Uterus (tissue), 2 donors: Measurements from ENCODE around the gene MAP1LC3C.

Experiments used
- POLR2A ChIP-seq, 2 donors: fragments of 450-650 bp; IDR thresholded peaks; one replicate each; pipeline ENCODE4 v1.6.1; 2016; ENCODE audit warnings: antibody characterized with exemption in 2 of 2, mild to moderate bottlenecking in 1 of 2, moderate library complexity in 1 of 2
- TF ChIP-seq, protein P1 (sequence below), 4 experiments: fragments of 200-600 bp in 2 of 4; fragments of 450-650 bp in 2 of 4; sonication (generic) in 2 of 4; IDR thresholded peaks; one replicate each; pipeline ENCODE4 v1.5.1; 2016 to 2019; ENCODE audit warnings: antibody characterized with exemption in 4 of 4, mild to moderate bottlenecking in 2 of 4, moderate library complexity in 1 of 4

DNA sequence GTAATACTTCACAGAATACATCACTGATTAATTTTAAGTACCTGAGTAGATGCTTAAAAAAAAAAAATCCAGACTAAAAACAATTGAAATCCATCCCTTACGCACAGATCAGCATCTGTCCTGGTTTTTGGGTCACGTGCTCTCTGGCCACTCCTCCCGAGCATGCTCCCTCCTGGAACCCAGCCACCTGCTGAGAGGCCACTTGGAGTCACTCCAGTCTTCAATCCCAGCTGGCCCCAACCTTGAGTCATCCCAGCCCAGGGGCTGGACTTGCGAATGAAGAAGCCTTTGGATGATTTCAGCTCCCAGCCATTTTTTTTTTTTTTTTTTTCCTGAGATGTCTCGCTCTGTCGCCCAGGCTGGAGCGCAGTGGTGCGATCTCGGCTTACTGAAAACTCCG lies 8.9 kb downstream of the MAP1LC3C start:
- no peak for TF ChIP-seq POLR2A (IDR thresholded peaks at IDR 0.05)
- TF ChIP-seq, protein P1, sequence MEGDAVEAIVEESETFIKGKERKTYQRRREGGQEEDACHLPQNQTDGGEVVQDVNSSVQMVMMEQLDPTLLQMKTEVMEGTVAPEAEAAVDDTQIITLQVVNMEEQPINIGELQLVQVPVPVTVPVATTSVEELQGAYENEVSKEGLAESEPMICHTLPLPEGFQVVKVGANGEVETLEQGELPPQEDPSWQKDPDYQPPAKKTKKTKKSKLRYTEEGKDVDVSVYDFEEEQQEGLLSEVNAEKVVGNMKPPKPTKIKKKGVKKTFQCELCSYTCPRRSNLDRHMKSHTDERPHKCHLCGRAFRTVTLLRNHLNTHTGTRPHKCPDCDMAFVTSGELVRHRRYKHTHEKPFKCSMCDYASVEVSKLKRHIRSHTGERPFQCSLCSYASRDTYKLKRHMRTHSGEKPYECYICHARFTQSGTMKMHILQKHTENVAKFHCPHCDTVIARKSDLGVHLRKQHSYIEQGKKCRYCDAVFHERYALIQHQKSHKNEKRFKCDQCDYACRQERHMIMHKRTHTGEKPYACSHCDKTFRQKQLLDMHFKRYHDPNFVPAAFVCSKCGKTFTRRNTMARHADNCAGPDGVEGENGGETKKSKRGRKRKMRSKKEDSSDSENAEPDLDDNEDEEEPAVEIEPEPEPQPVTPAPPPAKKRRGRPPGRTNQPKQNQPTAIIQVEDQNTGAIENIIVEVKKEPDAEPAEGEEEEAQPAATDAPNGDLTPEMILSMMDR (IDR thresholded peaks at IDR 0.05), result no peak
